ENCODE measurements around the gene TREM1.

DNA sequence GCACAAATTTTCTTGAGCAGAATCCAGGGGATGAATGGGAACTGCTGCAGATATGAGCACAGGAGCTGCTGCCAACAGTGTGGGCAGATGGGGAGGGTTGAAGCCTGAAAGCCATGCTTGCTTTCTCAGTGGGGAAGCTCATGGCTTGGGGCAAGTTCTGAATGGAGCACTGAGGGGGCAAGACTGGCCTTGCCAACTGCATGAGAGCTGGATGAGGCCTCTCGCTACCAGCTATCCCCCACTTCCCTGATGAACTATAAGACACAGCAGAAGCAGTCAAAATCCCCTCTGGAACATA, 28.3 kb downstream of the TREM1 start:
- TF ChIP-seq, protein P1, sequence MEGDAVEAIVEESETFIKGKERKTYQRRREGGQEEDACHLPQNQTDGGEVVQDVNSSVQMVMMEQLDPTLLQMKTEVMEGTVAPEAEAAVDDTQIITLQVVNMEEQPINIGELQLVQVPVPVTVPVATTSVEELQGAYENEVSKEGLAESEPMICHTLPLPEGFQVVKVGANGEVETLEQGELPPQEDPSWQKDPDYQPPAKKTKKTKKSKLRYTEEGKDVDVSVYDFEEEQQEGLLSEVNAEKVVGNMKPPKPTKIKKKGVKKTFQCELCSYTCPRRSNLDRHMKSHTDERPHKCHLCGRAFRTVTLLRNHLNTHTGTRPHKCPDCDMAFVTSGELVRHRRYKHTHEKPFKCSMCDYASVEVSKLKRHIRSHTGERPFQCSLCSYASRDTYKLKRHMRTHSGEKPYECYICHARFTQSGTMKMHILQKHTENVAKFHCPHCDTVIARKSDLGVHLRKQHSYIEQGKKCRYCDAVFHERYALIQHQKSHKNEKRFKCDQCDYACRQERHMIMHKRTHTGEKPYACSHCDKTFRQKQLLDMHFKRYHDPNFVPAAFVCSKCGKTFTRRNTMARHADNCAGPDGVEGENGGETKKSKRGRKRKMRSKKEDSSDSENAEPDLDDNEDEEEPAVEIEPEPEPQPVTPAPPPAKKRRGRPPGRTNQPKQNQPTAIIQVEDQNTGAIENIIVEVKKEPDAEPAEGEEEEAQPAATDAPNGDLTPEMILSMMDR (IDR thresholded peaks at IDR 0.05), result no peak
- no peak for TF ChIP-seq POLR2A (IDR thresholded peaks at IDR 0.05)
